ENCODE results near the gene MAN1A1. TPM values are rescaled to one million over a fixed set of nuclear protein-coding genes. Genes with fewer than 3 reads are reported as not detected.

MAN1A1 gene
- total RNA-seq, 1 experiment from 2014 or later, result 6.8 TPM

GRCh38 chr6:119256392-119256791, 93.2 kb downstream of the MAN1A1 start:
- ChIA-PET POLR2A (no interaction called here), CTCF (no interaction called here)
- Mint-ChIP-seq H3K27ac (no peak overlapping the region), H3K4me1 (peaks cover 4% of the 10 kb centered on the region; the same call in 1 of the 2 replicates), H3K4me3 (no peak overlapping the region), H3K36me3 (no peaks in the 10 kb centered on the region), H3K27me3 (ENCODE audit: low read depth) (no peaks in the 10 kb centered on the region), H3K9me3 (no peaks in the 10 kb centered on the region)
- DNase-seq (ENCODE audit: low spot score), result no peak
- TF ChIP-seq CREB1 (CRISPR knock-in tag; IDR thresholded peaks at IDR 0.05) (no peak), GRHL2 (CRISPR knock-in tag; IDR thresholded peaks at IDR 0.05; ENCODE audit: insufficient replicate concordance, severe bottlenecking) (no peak), CREM (CRISPR knock-in tag; IDR thresholded peaks at IDR 0.05) (no peak), E2F1 (CRISPR knock-in tag; IDR thresholded peaks at IDR 0.05) (no peak), MYBL2 (CRISPR knock-in tag; IDR thresholded peaks at IDR 0.05) (no peak), ATF3 (CRISPR knock-in tag; conservative IDR thresholded peaks at IDR 0.05) (no peak), ZNF396 (CRISPR knock-in tag; IDR thresholded peaks at IDR 0.05; ENCODE audit: borderline replicate concordance) (no peak), NFE2L1 (CRISPR knock-in tag; IDR thresholded peaks at IDR 0.05) (no peak), MLX (CRISPR knock-in tag; IDR thresholded peaks at IDR 0.05) (no peak), ZNF219 (CRISPR knock-in tag; IDR thresholded peaks at IDR 0.05; ENCODE audit: borderline replicate concordance) (no peak), ARID4B (CRISPR knock-in tag; IDR thresholded peaks at IDR 0.05; ENCODE audit: borderline replicate concordance) (no peak), ATF1 (CRISPR knock-in tag; IDR thresholded peaks at IDR 0.05) (no peak), EMX1 (CRISPR knock-in tag; IDR thresholded peaks at IDR 0.05) (no peak)
- no peak for ATAC-seq

- ChIA-PET POLR2A (interaction anchor here (0.6 kb wide), 1 partner anchor 30 kb away, joined by 3 read pairs; no protein-coding TSS in a partner anchor), CTCF (no interaction called here)
- Mint-ChIP-seq H3K27ac (no peak overlapping the region), H3K4me1 (peaks cover 4% of the 10 kb centered on the region; the same call in 1 of the 2 replicates), H3K9me3 (no peaks in the 10 kb centered on the region), H3K27me3 (ENCODE audit: low read depth) (no peaks in the 10 kb centered on the region), H3K36me3 (no peaks in the 10 kb centered on the region), H3K4me3 (no peak overlapping the region)
- DNase-seq (ENCODE audit: low spot score), result no peak
- TF ChIP-seq ERG (CRISPR knock-in tag; IDR thresholded peaks at IDR 0.05) (no peak), MLX (CRISPR knock-in tag; IDR thresholded peaks at IDR 0.05) (no peak), ZNF219 (CRISPR knock-in tag; IDR thresholded peaks at IDR 0.05; ENCODE audit: borderline replicate concordance) (no peak), ATF1 (CRISPR knock-in tag; IDR thresholded peaks at IDR 0.05) (no peak), FOXK1 (CRISPR knock-in tag; IDR thresholded peaks at IDR 0.05) (no peak), USF2 (CRISPR knock-in tag; IDR thresholded peaks at IDR 0.05) (no peak), OVOL2 (CRISPR knock-in tag; IDR thresholded peaks at IDR 0.05; ENCODE audit: borderline replicate concordance) (no peak), NFE2L1 (CRISPR knock-in tag; IDR thresholded peaks at IDR 0.05) (no peak), KAT7 (CRISPR knock-in tag; IDR thresholded peaks at IDR 0.05; ENCODE audit: borderline replicate concordance) (no peak), ZNF423 (CRISPR knock-in tag; IDR thresholded peaks at IDR 0.05) (no peak)
- no peak for ATAC-seq
Observed at GRCh38 chr6:119255492-119255891, 94.1 kb downstream of the MAN1A1 start.
